SK-MEL-5 (cell line): ENCODE measurements around the gene RPS6KA5. TPM values are rescaled to one million over a fixed set of nuclear protein-coding genes. Genes with fewer than 3 reads are reported as not detected.

Experiments
- small RNA-seq, 2 experiments: library from RNA; depleted of rRNA; stranded (forward); fragments of <200 nt; gene quantifications; one replicate each; pipeline ENCODE3, GENCODE V24; 2014
- total RNA-seq: library from RNA; depleted of rRNA; stranded (reverse); fragments of >200 nt; shearing (Covaris generic); gene quantifications from 2 replicates; pipeline ENCODE4 v1.2.3, GENCODE V29; 2014; rRNA removed

The RPS6KA5 gene
- total RNA-seq, 1 experiment from 2014 or later, result 4.3 TPM

Small RNA genes lying within 50 kb of the gene (small RNA-seq; reads per million reads assigned to genes)
- gene RNU7-30P, result 0 reads per million in 2 experiments

Other genes starting within 250 kb of the RPS6KA5 start
- 31.1 and 32.9 TPM in 2 replicates for gene TTC7B, start 244.2 kb downstream of the RPS6KA5 start, total RNA-seq
- gene DGLUCY, start 53.4 kb upstream of the RPS6KA5 start, total RNA-seq, result 10.1 and 10.4 TPM in 2 replicates
- gene GPR68, start 184.1 kb upstream of the RPS6KA5 start, total RNA-seq, result not detected in 2 replicates